Esophagus squamous epithelium (tissue), 5 donors: ENCODE measurements around the gene ZNF862. TPM values are rescaled to one million over a fixed set of nuclear protein-coding genes. Genes with fewer than 3 reads are reported as not detected.
A peak's percentile ranks its signal among the peaks of the same experiment; 100 is the strongest.

Experiments used
- DNase-seq: peaks from one replicate; lab custom pipeline; 2025; lab: John Stamatoyannopoulos, UW
- H3K27ac ChIP-seq, 4 donors: fragments of 200-600 bp; sonication (generic); one replicate each; pipeline ENCODE4 v1.5.1; 2016 to 2019; ENCODE audit warnings: mild to moderate bottlenecking in 1 of 4
- H3K27me3 ChIP-seq, 4 donors: fragments of 200-600 bp; sonication (generic); 1 replicate in 3 of 4; 2 replicates in 1 of 4; pipeline versions ENCODE4 v1.5.1 to v1.6.0; 2017 to 2021; ENCODE audit warnings: antibody characterized with exemption in 1 of 4
- H3K36me3 ChIP-seq, 3 donors: fragments of 200-600 bp; sonication (generic); one replicate each; pipeline ENCODE4 v1.5.1; 2016 to 2019
- H3K4me1 ChIP-seq, 3 donors: fragments of 200-600 bp; sonication (generic); one replicate each; pipeline ENCODE4 v1.5.1; 2017 to 2019
- H3K4me3 ChIP-seq, 4 donors: fragments of 200-600 bp; sonication (generic); 1 replicate in 3 of 4; 2 replicates in 1 of 4; pipeline ENCODE4 v1.5.1; 2016 to 2019; ENCODE audit warnings: mild to moderate bottlenecking in 2 of 4, moderate library complexity in 1 of 4
- H3K9me3 ChIP-seq, 3 donors: fragments of 200-600 bp; sonication (generic); one replicate each; pipeline ENCODE4 v1.5.1; 2016 to 2019
- CTCF ChIP-seq, 6 experiments: fragments of 450-650 bp in 4 of 6; fragments of 200-600 bp in 2 of 6; sonication (generic) in 2 of 6; IDR thresholded peaks; one replicate each; pipeline ENCODE4 v1.5.1; 2016 to 2019; ENCODE audit warnings: antibody characterized with exemption in 6 of 6, mild to moderate bottlenecking in 4 of 6, moderate library complexity in 4 of 6
- POLR2A ChIP-seq, 4 donors: fragments of 450-650 bp; IDR thresholded peaks; one replicate each; pipeline ENCODE4 v1.6.1; 2017; ENCODE audit warnings: antibody characterized with exemption in 4 of 4, mild to moderate bottlenecking in 4 of 4, moderate library complexity in 3 of 4
- WGBS, 2 donors: methylation state at CpG; one replicate each; pipeline ENCODE4 v1.1.5; 2018; 5-methylcytosine and 5-hydroxymethylcytosine counted together
- intact Hi-C: fragments of 100-400 bp; cut with DNase I; formaldehyde crosslinking; loops from one replicate; pipeline ENCODE4 v1.15.0; 2022
- total RNA-seq, 4 donors: library from RNA; depleted of rRNA; stranded (reverse); fragments of >200 nt; gene quantifications; one replicate each; pipeline ENCODE4 v1.1.0, GENCODE V29; 2016
- donor health status: DM: yes; HTN: yes; CAD: no.

ZNF862 gene
- total RNA-seq, 4 donors from 2014 or later: 7.1 to 13.2 (median 9.9) TPM

GRCh38 chr7:149796287-149796860 is 41.8 kb upstream of the ZNF862 start:
- 85% methylated on average over 5 of the region's 19 CpGs; no CpG with 5 or more reads in 1 of the 2 donors for WGBS, 2 donors
- H3K4me3 ChIP-seq: no peak overlapping the region
- no peak overlapping the region for H3K27ac ChIP-seq
- H3K27me3 ChIP-seq: peaks cover 0 to 28% (median 0%) of the 10 kb centered on the region in 4 donors
- no peaks in the 10 kb centered on the region for H3K4me1 ChIP-seq
- H3K9me3 ChIP-seq: no peaks in the 10 kb centered on the region
- no peak for TF ChIP-seq POLR2A (IDR thresholded peaks at IDR 0.05)
- no peak for TF ChIP-seq CTCF (IDR thresholded peaks at IDR 0.05)
- no peaks in the 10 kb centered on the region for H3K36me3 ChIP-seq
- DNase-seq: no peak
- intact Hi-C loops: no loop called here

GRCh38 chr7:149797771-149798170 is 40.4 kb upstream of the ZNF862 start:
- no peak for DNase-seq
- 82 to 100% methylated on average over 2 to 4 of the region's 7 CpGs for WGBS, 2 donors
- intact Hi-C loops: no loop called here
- TF ChIP-seq CTCF (IDR thresholded peaks at IDR 0.05): no peak
- no peaks in the 10 kb centered on the region for H3K4me1 ChIP-seq
- H3K36me3 ChIP-seq: no peaks in the 10 kb centered on the region
- no peaks in the 10 kb centered on the region for H3K9me3 ChIP-seq
- H3K4me3 ChIP-seq: no peak overlapping the region
- no peak overlapping the region for H3K27ac ChIP-seq
- peaks cover 0 to 14% (median 0%) of the 10 kb centered on the region in 4 donors for H3K27me3 ChIP-seq

GRCh38 chr7:149799397-149800168 is 38.6 kb upstream of the ZNF862 start:
- no peaks in the 10 kb centered on the region for H3K4me1 ChIP-seq
- H3K4me3 ChIP-seq: no peak overlapping the region
- intact Hi-C loops: no loop called here
- DNase-seq: no peak
- H3K36me3 ChIP-seq: no peaks in the 10 kb centered on the region
- no peak overlapping the region for H3K27ac ChIP-seq
- peaks cover 0 to 2% (median 0%) of the 10 kb centered on the region in 4 donors for H3K27me3 ChIP-seq
- no peak for TF ChIP-seq POLR2A (IDR thresholded peaks at IDR 0.05)
- peak in 3 of 6 experiments; percentile 16 to 23 (median 23) for TF ChIP-seq CTCF (IDR thresholded peaks at IDR 0.05)
- 55 to 81% methylated on average over 4 of the region's 8 CpGs for WGBS, 2 donors
- no peaks in the 10 kb centered on the region for H3K9me3 ChIP-seq

GRCh38 chr7:149800169-149800555 is 38.0 kb upstream of the ZNF862 start:
- 80 to 100% methylated on average over 2 of the region's 13 CpGs for WGBS, 2 donors
- H3K36me3 ChIP-seq: no peaks in the 10 kb centered on the region
- TF ChIP-seq POLR2A (IDR thresholded peaks at IDR 0.05): no peak
- TF ChIP-seq CTCF (IDR thresholded peaks at IDR 0.05): no peak
- H3K9me3 ChIP-seq: no peaks in the 10 kb centered on the region
- no peak for DNase-seq
- H3K27ac ChIP-seq: no peak overlapping the region
- intact Hi-C loops: no loop called here
- H3K4me3 ChIP-seq: no peak overlapping the region
- H3K27me3 ChIP-seq: no peaks in the 10 kb centered on the region
- H3K4me1 ChIP-seq: no peaks in the 10 kb centered on the region

- intact Hi-C loops: no loop called here
Observed at GRCh38 chr7:149801002-149801566, 37.1 kb upstream of the ZNF862 start.

More at GRCh38 chr7:149801002-149801566, 37.1 kb upstream of the ZNF862 start:
- no peak for DNase-seq
- no peak overlapping the region for H3K4me3 ChIP-seq
- no peaks in the 10 kb centered on the region for H3K27me3 ChIP-seq
- H3K27ac ChIP-seq: no peak overlapping the region
- TF ChIP-seq POLR2A (IDR thresholded peaks at IDR 0.05) (no peak), CTCF (IDR thresholded peaks at IDR 0.05) (no peak)
- no peaks in the 10 kb centered on the region for H3K9me3 ChIP-seq
- H3K4me1 ChIP-seq: no peaks in the 10 kb centered on the region
- 89 to 97% methylated on average over 2 of the region's 2 CpGs for WGBS, 2 donors
- no peaks in the 10 kb centered on the region for H3K36me3 ChIP-seq
